Measurements from ENCODE around the gene CEP57L1. TPM values are rescaled to one million over a fixed set of nuclear protein-coding genes. Genes with fewer than 3 reads are reported as not detected.
"Not testable (repeated sequence)": the region's sequence is repeated elsewhere in the genome, so short reads cannot be mapped to it uniquely, and the experiment has no call there.

Gene CEP57L1
- total RNA-seq, 1 donor from 2014 or later = 14.0 TPM

DNA sequence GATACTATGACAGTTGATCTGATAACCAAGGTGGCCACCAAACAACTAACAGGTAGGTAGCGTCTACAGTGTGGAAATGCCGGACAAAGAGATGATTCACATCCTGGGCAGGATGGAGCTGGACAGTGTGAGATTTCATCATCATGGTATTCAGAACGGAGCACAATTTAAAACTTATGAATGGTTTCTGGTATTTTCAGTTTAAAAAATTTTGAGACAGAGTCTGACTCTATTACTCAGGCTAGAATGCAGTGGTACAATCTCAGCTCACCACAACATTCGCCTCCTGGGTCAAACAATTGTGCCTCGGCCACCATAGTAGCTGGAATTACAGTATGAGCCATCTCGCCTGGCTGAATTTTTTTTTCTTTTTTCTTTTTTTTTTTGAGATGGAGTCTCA lies 43.8 kb downstream of the CEP57L1 start:
- Mint-ChIP-seq H3K27me3 (ENCODE audit: low read depth) (no peaks in the 10 kb centered on the region), H3K27ac (ENCODE audit: unreplicated experiment) (peak overlapping the region; percentile 42), H3K36me3 (ENCODE audit: low read depth) (peaks cover 6% of the 10 kb centered on the region), H3K9me3 (ENCODE audit: low read depth) (peaks cover 2% of the 10 kb centered on the region), H3K4me3 (ENCODE audit: unreplicated experiment) (no peak overlapping the region), H3K4me1 (ENCODE audit: low read depth) (peaks cover 5% of the 10 kb centered on the region)
- TF ChIP-seq, protein P1, sequence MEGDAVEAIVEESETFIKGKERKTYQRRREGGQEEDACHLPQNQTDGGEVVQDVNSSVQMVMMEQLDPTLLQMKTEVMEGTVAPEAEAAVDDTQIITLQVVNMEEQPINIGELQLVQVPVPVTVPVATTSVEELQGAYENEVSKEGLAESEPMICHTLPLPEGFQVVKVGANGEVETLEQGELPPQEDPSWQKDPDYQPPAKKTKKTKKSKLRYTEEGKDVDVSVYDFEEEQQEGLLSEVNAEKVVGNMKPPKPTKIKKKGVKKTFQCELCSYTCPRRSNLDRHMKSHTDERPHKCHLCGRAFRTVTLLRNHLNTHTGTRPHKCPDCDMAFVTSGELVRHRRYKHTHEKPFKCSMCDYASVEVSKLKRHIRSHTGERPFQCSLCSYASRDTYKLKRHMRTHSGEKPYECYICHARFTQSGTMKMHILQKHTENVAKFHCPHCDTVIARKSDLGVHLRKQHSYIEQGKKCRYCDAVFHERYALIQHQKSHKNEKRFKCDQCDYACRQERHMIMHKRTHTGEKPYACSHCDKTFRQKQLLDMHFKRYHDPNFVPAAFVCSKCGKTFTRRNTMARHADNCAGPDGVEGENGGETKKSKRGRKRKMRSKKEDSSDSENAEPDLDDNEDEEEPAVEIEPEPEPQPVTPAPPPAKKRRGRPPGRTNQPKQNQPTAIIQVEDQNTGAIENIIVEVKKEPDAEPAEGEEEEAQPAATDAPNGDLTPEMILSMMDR (IDR thresholded peaks at IDR 0.05) = no peak
- DNase-seq (ENCODE audit: low spot score) = no peak

- not testable (repeated sequence) for H3K4me3 Mint-ChIP-seq (ENCODE audit: unreplicated experiment); H3K9me3 Mint-ChIP-seq (ENCODE audit: low read depth); H3K27ac Mint-ChIP-seq (ENCODE audit: unreplicated experiment); H3K27me3 Mint-ChIP-seq (ENCODE audit: low read depth); H3K4me1 Mint-ChIP-seq (ENCODE audit: low read depth); H3K36me3 Mint-ChIP-seq (ENCODE audit: low read depth); DNase-seq (ENCODE audit: low spot score)
These were observed 46.8 kb downstream of the CEP57L1 start for GRCh38 chr6:109142067-109142466.

GRCh38 chr6:109143191-109143590 lies 47.9 kb downstream of the CEP57L1 start:
- Mint-ChIP-seq H3K27me3 (ENCODE audit: low read depth) (no peaks in the 10 kb centered on the region), H3K27ac (ENCODE audit: unreplicated experiment) (no peak overlapping the region), H3K4me3 (ENCODE audit: unreplicated experiment) (no peak overlapping the region), H3K4me1 (ENCODE audit: low read depth) (peaks cover 8% of the 10 kb centered on the region), H3K36me3 (ENCODE audit: low read depth) (peaks cover 6% of the 10 kb centered on the region), H3K9me3 (ENCODE audit: low read depth) (no peaks in the 10 kb centered on the region)
- TF ChIP-seq, protein P1 (IDR thresholded peaks at IDR 0.05) = no peak
- DNase-seq (ENCODE audit: low spot score) = no peak

DNA sequence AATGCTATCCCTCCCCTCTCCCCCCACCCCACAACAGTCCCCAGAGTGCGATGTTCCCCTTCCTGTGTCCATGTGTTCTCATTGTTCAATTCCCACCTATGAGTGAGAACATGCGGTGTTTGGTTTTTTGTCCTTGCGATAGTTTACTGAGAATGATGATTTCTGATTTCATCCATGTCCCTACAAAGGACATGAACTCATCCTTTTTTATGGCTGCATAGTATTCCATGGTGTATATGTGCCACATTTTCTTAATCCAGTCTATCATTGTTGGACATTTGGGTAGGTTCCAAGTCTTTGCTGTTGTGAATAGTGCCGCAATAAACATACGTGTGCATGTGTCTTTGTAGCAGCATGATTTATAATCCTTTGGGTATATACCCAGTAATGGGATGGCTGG lies 52.9 kb downstream of the CEP57L1 start:
- H3K4me1 Mint-ChIP-seq (ENCODE audit: low read depth); H3K27me3 Mint-ChIP-seq (ENCODE audit: low read depth); H3K27ac Mint-ChIP-seq (ENCODE audit: unreplicated experiment); H3K4me3 Mint-ChIP-seq (ENCODE audit: unreplicated experiment); DNase-seq (ENCODE audit: low spot score): not testable (repeated sequence)
- peaks cover 12% of the 10 kb centered on the region for H3K9me3 Mint-ChIP-seq (ENCODE audit: low read depth)
- peaks cover 14% of the 10 kb centered on the region for H3K36me3 Mint-ChIP-seq (ENCODE audit: low read depth)

GRCh38 chr6:109148716-109149115 lies 53.4 kb downstream of the CEP57L1 start:
- H3K4me3 Mint-ChIP-seq (ENCODE audit: unreplicated experiment); H3K4me1 Mint-ChIP-seq (ENCODE audit: low read depth); H3K27ac Mint-ChIP-seq (ENCODE audit: unreplicated experiment); DNase-seq (ENCODE audit: low spot score); H3K27me3 Mint-ChIP-seq (ENCODE audit: low read depth): not testable (repeated sequence)
- Mint-ChIP-seq H3K36me3 (ENCODE audit: low read depth) (peaks cover 14% of the 10 kb centered on the region), H3K9me3 (ENCODE audit: low read depth) (peaks cover 12% of the 10 kb centered on the region)

DNA sequence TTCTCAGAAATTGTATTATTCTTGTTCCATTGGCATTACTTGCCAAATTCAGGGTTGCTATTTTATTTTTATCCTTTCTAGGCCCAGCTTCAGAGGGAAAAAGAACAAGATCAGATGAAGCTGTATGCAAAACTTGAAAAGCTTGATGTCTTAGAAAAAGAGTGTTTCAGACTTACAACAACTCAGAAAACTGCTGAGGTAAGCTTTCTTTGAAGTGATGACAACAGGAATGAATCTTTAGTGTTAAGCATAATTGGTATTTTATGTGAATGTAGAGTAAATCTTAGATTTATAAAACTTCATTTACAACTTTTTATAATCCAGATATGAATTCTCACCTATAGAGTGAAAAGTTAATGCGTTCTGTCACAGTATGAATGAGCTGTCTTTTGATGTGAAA lies 58.4 kb downstream of the CEP57L1 start:
- TF ChIP-seq, protein P1 (IDR thresholded peaks at IDR 0.05) = no peak
- no peaks in the 10 kb centered on the region for H3K4me1 Mint-ChIP-seq (ENCODE audit: low read depth)
- no peaks in the 10 kb centered on the region for H3K27me3 Mint-ChIP-seq (ENCODE audit: low read depth)
- no peak overlapping the region for H3K4me3 Mint-ChIP-seq (ENCODE audit: unreplicated experiment)
- DNase-seq (ENCODE audit: low spot score) = no peak
- H3K27ac Mint-ChIP-seq (ENCODE audit: unreplicated experiment) = no peak overlapping the region
- H3K36me3 Mint-ChIP-seq (ENCODE audit: low read depth) = peaks cover 23% of the 10 kb centered on the region
- peaks cover 12% of the 10 kb centered on the region for H3K9me3 Mint-ChIP-seq (ENCODE audit: low read depth)

- Mint-ChIP-seq H3K36me3 (ENCODE audit: low read depth) (peaks cover 3% of the 10 kb centered on the region), H3K27ac (ENCODE audit: unreplicated experiment) (peak overlapping the region; percentile 65), H3K9me3 (ENCODE audit: low read depth) (no peaks in the 10 kb centered on the region), H3K27me3 (ENCODE audit: low read depth) (no peaks in the 10 kb centered on the region), H3K4me1 (ENCODE audit: low read depth) (peaks cover 30% of the 10 kb centered on the region), H3K4me3 (ENCODE audit: unreplicated experiment) (no peak overlapping the region)
- TF ChIP-seq, protein P1 (IDR thresholded peaks at IDR 0.05) = no peak
- DNase-seq (ENCODE audit: low spot score) = no peak
These were observed 69.0 kb downstream of the CEP57L1 start for GRCh38 chr6:109164331-109164730.

Data from chondrocyte (in vitro differentiated cells).